ENCODE results near the gene INSR.

Gene INSR

GRCh38 chr19:7142771-7143170 is 151.4 kb downstream of the INSR start:
- H3K9me3 Mint-ChIP-seq, result peaks cover 4% of the 10 kb centered on the region
- H3K27ac Mint-ChIP-seq, result no peak overlapping the region
- H3K4me1 Mint-ChIP-seq (ENCODE audit: low read depth), result peaks cover 4% of the 10 kb centered on the region
- no peaks in the 10 kb centered on the region for H3K36me3 Mint-ChIP-seq (ENCODE audit: low read depth)
- no peak overlapping the region for H3K4me3 Mint-ChIP-seq
- no peaks in the 10 kb centered on the region for H3K27me3 Mint-ChIP-seq

- Mint-ChIP-seq H3K27ac (no peak overlapping the region), H3K4me1 (ENCODE audit: low read depth) (no peaks in the 10 kb centered on the region), H3K9me3 (no peaks in the 10 kb centered on the region), H3K36me3 (ENCODE audit: low read depth) (no peaks in the 10 kb centered on the region), H3K27me3 (no peaks in the 10 kb centered on the region), H3K4me3 (no peak overlapping the region)
These were observed 154.1 kb downstream of the INSR start for GRCh38 chr19:7140137-7140536.

GRCh38 chr19:7139095-7139494 is 155.1 kb downstream of the INSR start:
- Mint-ChIP-seq H3K4me3 (no peak overlapping the region), H3K36me3 (ENCODE audit: low read depth) (no peaks in the 10 kb centered on the region), H3K9me3 (no peaks in the 10 kb centered on the region), H3K27me3 (no peaks in the 10 kb centered on the region), H3K4me1 (ENCODE audit: low read depth) (no peaks in the 10 kb centered on the region), H3K27ac (no peak overlapping the region)

GRCh38 chr19:7138402-7138801 is 155.8 kb downstream of the INSR start:
- H3K36me3 Mint-ChIP-seq (ENCODE audit: low read depth), result no peaks in the 10 kb centered on the region
- H3K4me3 Mint-ChIP-seq, result no peak overlapping the region
- H3K9me3 Mint-ChIP-seq, result no peaks in the 10 kb centered on the region
- no peaks in the 10 kb centered on the region for H3K27me3 Mint-ChIP-seq
- H3K4me1 Mint-ChIP-seq (ENCODE audit: low read depth), result no peaks in the 10 kb centered on the region
- H3K27ac Mint-ChIP-seq, result no peak overlapping the region

- Mint-ChIP-seq H3K9me3 (no peaks in the 10 kb centered on the region), H3K4me1 (ENCODE audit: low read depth) (no peaks in the 10 kb centered on the region), H3K27me3 (no peaks in the 10 kb centered on the region), H3K36me3 (ENCODE audit: low read depth) (no peaks in the 10 kb centered on the region), H3K4me3 (no peak overlapping the region), H3K27ac (no peak overlapping the region)
These were observed 157.1 kb downstream of the INSR start for GRCh38 chr19:7137120-7137519.

GRCh38 chr19:7132054-7132453 is 162.2 kb downstream of the INSR start:
- Mint-ChIP-seq H3K27ac (no peak overlapping the region), H3K4me3 (no peak overlapping the region), H3K36me3 (ENCODE audit: low read depth) (no peaks in the 10 kb centered on the region), H3K9me3 (no peaks in the 10 kb centered on the region), H3K4me1 (ENCODE audit: low read depth) (no peaks in the 10 kb centered on the region), H3K27me3 (no peaks in the 10 kb centered on the region)

GRCh38 chr19:7130043-7130442 is 164.2 kb downstream of the INSR start:
- H3K36me3 Mint-ChIP-seq (ENCODE audit: low read depth), result peaks cover 4% of the 10 kb centered on the region
- H3K27me3 Mint-ChIP-seq, result no peaks in the 10 kb centered on the region
- H3K4me1 Mint-ChIP-seq (ENCODE audit: low read depth), result no peaks in the 10 kb centered on the region
- H3K27ac Mint-ChIP-seq, result no peak overlapping the region
- H3K9me3 Mint-ChIP-seq, result peaks cover 4% of the 10 kb centered on the region
- H3K4me3 Mint-ChIP-seq, result no peak overlapping the region

- no peaks in the 10 kb centered on the region for H3K4me1 Mint-ChIP-seq (ENCODE audit: low read depth)
- H3K27me3 Mint-ChIP-seq, result no peaks in the 10 kb centered on the region
- no peak overlapping the region for H3K4me3 Mint-ChIP-seq
- H3K9me3 Mint-ChIP-seq, result peaks cover 9% of the 10 kb centered on the region
- no peak overlapping the region for H3K27ac Mint-ChIP-seq
- peaks cover 9% of the 10 kb centered on the region for H3K36me3 Mint-ChIP-seq (ENCODE audit: low read depth)
These were observed 168.1 kb downstream of the INSR start for GRCh38 chr19:7126132-7126531.

GRCh38 chr19:7125221-7125620 is 169.0 kb downstream of the INSR start:
- Mint-ChIP-seq H3K4me3 (no peak overlapping the region), H3K27me3 (no peaks in the 10 kb centered on the region), H3K36me3 (ENCODE audit: low read depth) (peaks cover 9% of the 10 kb centered on the region), H3K4me1 (ENCODE audit: low read depth) (no peaks in the 10 kb centered on the region), H3K27ac (no peak overlapping the region), H3K9me3 (peaks cover 9% of the 10 kb centered on the region)

- Mint-ChIP-seq H3K9me3 (peaks cover 9% of the 10 kb centered on the region), H3K27ac (no peak overlapping the region), H3K27me3 (no peaks in the 10 kb centered on the region), H3K36me3 (ENCODE audit: low read depth) (peaks cover 9% of the 10 kb centered on the region), H3K4me1 (ENCODE audit: low read depth) (no peaks in the 10 kb centered on the region), H3K4me3 (no peak overlapping the region)
These were observed 169.4 kb downstream of the INSR start for GRCh38 chr19:7124782-7125181.

- Mint-ChIP-seq H3K4me3 (no peak overlapping the region), H3K27me3 (no peaks in the 10 kb centered on the region), H3K27ac (no peak overlapping the region), H3K9me3 (peaks cover 9% of the 10 kb centered on the region), H3K36me3 (ENCODE audit: low read depth) (peaks cover 9% of the 10 kb centered on the region), H3K4me1 (ENCODE audit: low read depth) (no peaks in the 10 kb centered on the region)
These were observed 171.5 kb downstream of the INSR start for GRCh38 chr19:7122701-7123100.

GRCh38 chr19:7120499-7120898 is 173.7 kb downstream of the INSR start:
- H3K27ac Mint-ChIP-seq, result no peak overlapping the region
- H3K4me3 Mint-ChIP-seq, result no peak overlapping the region
- H3K9me3 Mint-ChIP-seq, result peaks cover 7% of the 10 kb centered on the region

GRCh38 chr19:7119582-7119981 is 174.6 kb downstream of the INSR start:
- Mint-ChIP-seq H3K36me3 (ENCODE audit: low read depth) (peaks cover 1% of the 10 kb centered on the region), H3K4me1 (ENCODE audit: low read depth) (no peaks in the 10 kb centered on the region), H3K9me3 (peaks cover 1% of the 10 kb centered on the region), H3K27me3 (no peaks in the 10 kb centered on the region), H3K27ac (no peak overlapping the region), H3K4me3 (no peak overlapping the region)

More at GRCh38 chr19:7120499-7120898, 173.7 kb downstream of the INSR start:
- H3K27me3 Mint-ChIP-seq, result no peaks in the 10 kb centered on the region
- no peaks in the 10 kb centered on the region for H3K4me1 Mint-ChIP-seq (ENCODE audit: low read depth)
- H3K36me3 Mint-ChIP-seq (ENCODE audit: low read depth), result peaks cover 7% of the 10 kb centered on the region

GRCh38 chr19:7117248-7117647 is 177.0 kb downstream of the INSR start:
- Mint-ChIP-seq H3K27ac (no peak overlapping the region), H3K9me3 (no peaks in the 10 kb centered on the region)

GRCh38 chr19:7115721-7116120 is 178.5 kb downstream of the INSR start:
- Mint-ChIP-seq H3K27me3 (peaks cover 4% of the 10 kb centered on the region), H3K27ac (no peak overlapping the region), H3K36me3 (ENCODE audit: low read depth) (no peaks in the 10 kb centered on the region), H3K4me3 (no peak overlapping the region), H3K9me3 (no peaks in the 10 kb centered on the region), H3K4me1 (ENCODE audit: low read depth) (no peaks in the 10 kb centered on the region)

More at GRCh38 chr19:7117248-7117647, 177.0 kb downstream of the INSR start:
- Mint-ChIP-seq H3K4me3 (no peak overlapping the region), H3K36me3 (ENCODE audit: low read depth) (no peaks in the 10 kb centered on the region), H3K27me3 (peaks cover 4% of the 10 kb centered on the region), H3K4me1 (ENCODE audit: low read depth) (no peaks in the 10 kb centered on the region)

GRCh38 chr19:7113233-7113632 is 181.0 kb downstream of the INSR start:
- Mint-ChIP-seq H3K27me3 (peaks cover 4% of the 10 kb centered on the region), H3K27ac (no peak overlapping the region), H3K9me3 (no peaks in the 10 kb centered on the region), H3K4me1 (ENCODE audit: low read depth) (no peaks in the 10 kb centered on the region), H3K36me3 (ENCODE audit: low read depth) (no peaks in the 10 kb centered on the region), H3K4me3 (no peak overlapping the region)
